ENCODE data around the gene FXYD6.

Gene FXYD6

GRCh38 chr11:117923275-117923674, 46.8 kb upstream of the FXYD6 start:
- TF ChIP-seq TCF12 (IDR thresholded peaks at IDR 0.05; ENCODE audit: low read depth) (no peak), MAX (IDR thresholded peaks at IDR 0.05) (no peak), ZBTB7A (IDR thresholded peaks at IDR 0.05; ENCODE audit: low read depth) (no peak), CREB1 (IDR thresholded peaks at IDR 0.05; ENCODE audit: low read depth) (no peak), NFIC (IDR thresholded peaks at IDR 0.05) (no peak), FOXM1 (IDR thresholded peaks at IDR 0.05; ENCODE audit: borderline replicate concordance, low read depth) (no peak)
- TF ChIP-seq, protein P1, sequence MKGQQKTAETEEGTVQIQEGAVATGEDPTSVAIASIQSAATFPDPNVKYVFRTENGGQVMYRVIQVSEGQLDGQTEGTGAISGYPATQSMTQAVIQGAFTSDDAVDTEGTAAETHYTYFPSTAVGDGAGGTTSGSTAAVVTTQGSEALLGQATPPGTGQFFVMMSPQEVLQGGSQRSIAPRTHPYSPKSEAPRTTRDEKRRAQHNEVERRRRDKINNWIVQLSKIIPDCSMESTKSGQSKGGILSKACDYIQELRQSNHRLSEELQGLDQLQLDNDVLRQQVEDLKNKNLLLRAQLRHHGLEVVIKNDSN (IDR thresholded peaks at IDR 0.05): no peak

GRCh38 chr11:117921893-117922292, 45.4 kb upstream of the FXYD6 start:
- TF ChIP-seq EP300 (IDR thresholded peaks at IDR 0.05; ENCODE audit: borderline replicate concordance) (no peak), CEBPB (IDR thresholded peaks at IDR 0.05) (no peak), REST (IDR thresholded peaks at IDR 0.05; ENCODE audit: low read depth) (no peak), YY1 (IDR thresholded peaks at IDR 0.05; ENCODE audit: low read depth) (no peak), CREB1 (IDR thresholded peaks at IDR 0.05; ENCODE audit: low read depth) (no peak), TEAD4 (IDR thresholded peaks at IDR 0.05) (no peak), NFIC (IDR thresholded peaks at IDR 0.05) (no peak), TCF12 (IDR thresholded peaks at IDR 0.05; ENCODE audit: low read depth) (no peak), TAF1 (IDR thresholded peaks at IDR 0.05; ENCODE audit: low read depth) (no peak), FOXM1 (IDR thresholded peaks at IDR 0.05; ENCODE audit: borderline replicate concordance, low read depth) (no peak), RAD21 (IDR thresholded peaks at IDR 0.05; ENCODE audit: low read depth) (no peak), MAX (IDR thresholded peaks at IDR 0.05) (no peak), EGR1 (IDR thresholded peaks at IDR 0.05) (no peak), ZBTB7A (IDR thresholded peaks at IDR 0.05; ENCODE audit: low read depth) (no peak)
- TF ChIP-seq, protein P1 (IDR thresholded peaks at IDR 0.05): no peak

GRCh38 chr11:117921456-117921855, 45.0 kb upstream of the FXYD6 start:
- TF ChIP-seq FOXM1 (IDR thresholded peaks at IDR 0.05; ENCODE audit: borderline replicate concordance, low read depth) (no peak), TCF12 (IDR thresholded peaks at IDR 0.05; ENCODE audit: low read depth) (no peak), TEAD4 (IDR thresholded peaks at IDR 0.05) (no peak), TAF1 (IDR thresholded peaks at IDR 0.05; ENCODE audit: low read depth) (no peak)

GRCh38 chr11:117919781-117920221, 43.3 kb upstream of the FXYD6 start:
- TF ChIP-seq CREB1 (IDR thresholded peaks at IDR 0.05; ENCODE audit: low read depth): no peak
- TF ChIP-seq MAX (IDR thresholded peaks at IDR 0.05): no peak
- TF ChIP-seq, protein P1 (IDR thresholded peaks at IDR 0.05): no peak
- no peak for TF ChIP-seq RAD21 (IDR thresholded peaks at IDR 0.05; ENCODE audit: low read depth)
- no peak for TF ChIP-seq REST (IDR thresholded peaks at IDR 0.05; ENCODE audit: low read depth)

DNA sequence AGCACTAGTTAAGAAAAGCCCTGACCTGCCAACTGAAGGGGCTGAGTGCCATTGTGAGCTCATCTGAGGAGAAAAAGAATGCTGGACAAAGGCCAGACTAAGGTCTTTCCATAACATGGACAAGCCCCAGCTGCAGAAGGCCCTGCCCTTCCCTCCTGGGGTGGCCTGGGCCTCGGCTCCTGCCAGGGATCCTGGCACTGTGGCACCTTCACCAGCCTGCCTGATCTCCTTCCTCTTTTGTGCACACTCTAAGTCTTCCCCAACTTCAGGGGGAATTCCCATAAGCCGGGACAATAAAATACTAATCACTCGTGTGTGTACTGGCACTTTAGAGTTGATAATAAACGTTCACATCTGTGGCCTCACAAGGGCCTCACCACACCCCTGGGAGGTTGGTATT, 42.9 kb upstream of the FXYD6 start:
- TF ChIP-seq TAF1 (IDR thresholded peaks at IDR 0.05; ENCODE audit: low read depth) (no peak), RAD21 (IDR thresholded peaks at IDR 0.05; ENCODE audit: low read depth) (no peak), TCF12 (IDR thresholded peaks at IDR 0.05; ENCODE audit: low read depth) (no peak), EP300 (IDR thresholded peaks at IDR 0.05; ENCODE audit: borderline replicate concordance) (no peak), NFIC (IDR thresholded peaks at IDR 0.05) (no peak), CEBPB (IDR thresholded peaks at IDR 0.05) (no peak), TEAD4 (IDR thresholded peaks at IDR 0.05) (no peak), REST (IDR thresholded peaks at IDR 0.05; ENCODE audit: low read depth) (no peak), FOXM1 (IDR thresholded peaks at IDR 0.05; ENCODE audit: borderline replicate concordance, low read depth) (no peak), MAX (IDR thresholded peaks at IDR 0.05) (no peak), ZBTB7A (IDR thresholded peaks at IDR 0.05; ENCODE audit: low read depth) (no peak), YY1 (IDR thresholded peaks at IDR 0.05; ENCODE audit: low read depth) (no peak), CREB1 (IDR thresholded peaks at IDR 0.05; ENCODE audit: low read depth) (no peak), EGR1 (IDR thresholded peaks at IDR 0.05) (no peak)
- TF ChIP-seq, protein P1 (IDR thresholded peaks at IDR 0.05): no peak

All from Ishikawa (cell line).